Large intestine (tissue), 3 donors: Measurements from ENCODE around the gene MYH14. TPM values are rescaled to one million over a fixed set of nuclear protein-coding genes. Genes with fewer than 3 reads are reported as not detected.
"Not testable (repeated sequence)": the region's sequence is repeated elsewhere in the genome, so short reads cannot be mapped to it uniquely, and the experiment has no call there.

ENCODE experiments used
- DNase-seq, 2 donors: peaks; one replicate each; pipeline versions ENCODE4 v3.0.0 to v3.0.0-alpha.2; 2013
- H3K27ac ChIP-seq: one replicate; pipeline ENCODE4 v1.5.1; 2013; ENCODE audit warnings: low read length
- H3K27me3 ChIP-seq: 2 replicates; pipeline ENCODE4 v1.6.1; 2013; ENCODE audit warnings: low read length; ENCODE audit not compliant: control insufficient read depth, insufficient read depth
- H3K36me3 ChIP-seq: 2 replicates; pipeline ENCODE4 v1.6.1; 2013; ENCODE audit warnings: low read length; ENCODE audit not compliant: control insufficient read depth, insufficient read depth
- H3K4me1 ChIP-seq: one replicate; pipeline ENCODE4 v1.6.1; 2013; ENCODE audit warnings: low read length; ENCODE audit not compliant: control insufficient read depth, insufficient read depth
- H3K4me3 ChIP-seq: one replicate; pipeline ENCODE4 v1.5.1; 2013; ENCODE audit warnings: low read length
- H3K9me3 ChIP-seq: one replicate; pipeline ENCODE4 v1.6.1; 2013; ENCODE audit warnings: mild to moderate bottlenecking, low read depth, low read length, moderate library complexity; ENCODE audit not compliant: control insufficient read depth
- WGBS: methylation state at CpG from one replicate; pipeline ENCODE4 v1.1.5; 2013; ENCODE audit warnings: low lambda C conversion rate; ENCODE audit not compliant: insufficient coverage; 5-methylcytosine and 5-hydroxymethylcytosine counted together
- polyA plus RNA-seq: library from polyadenylated mRNA; unstranded; fragments of 120-200 nt; gene quantifications from one replicate; pipeline ENCODE4 v1.2.1, GENCODE V29; 2013

Gene MYH14
- polyA plus RNA-seq, 1 donor, result 221 TPM

- WGBS, result 100% methylated on average over 1 of the region's 3 CpGs
- H3K27ac ChIP-seq, result no peak overlapping the region
- no peaks in the 10 kb centered on the region for H3K36me3 ChIP-seq
- H3K27me3 ChIP-seq, result no peaks in the 10 kb centered on the region
- no peak overlapping the region for H3K4me3 ChIP-seq
- DNase-seq, result no peak
- peaks cover 7% of the 10 kb centered on the region for H3K9me3 ChIP-seq
- no peaks in the 10 kb centered on the region for H3K4me1 ChIP-seq
These were observed 137.7 kb downstream of the MYH14 start for GRCh38 chr19:50341091-50341564.

- Histone ChIP-seq H3K27ac (no peak overlapping the region), H3K9me3 (peaks cover 7% of the 10 kb centered on the region), H3K4me3 (no peak overlapping the region), H3K4me1 (peaks cover 3% of the 10 kb centered on the region), H3K36me3 (no peaks in the 10 kb centered on the region), H3K27me3 (no peaks in the 10 kb centered on the region)
- DNase-seq, result no peak
- 100% methylated on average over 2 of the region's 8 CpGs for WGBS
These were observed 141.4 kb downstream of the MYH14 start for GRCh38 chr19:50344661-50345318.

DNA sequence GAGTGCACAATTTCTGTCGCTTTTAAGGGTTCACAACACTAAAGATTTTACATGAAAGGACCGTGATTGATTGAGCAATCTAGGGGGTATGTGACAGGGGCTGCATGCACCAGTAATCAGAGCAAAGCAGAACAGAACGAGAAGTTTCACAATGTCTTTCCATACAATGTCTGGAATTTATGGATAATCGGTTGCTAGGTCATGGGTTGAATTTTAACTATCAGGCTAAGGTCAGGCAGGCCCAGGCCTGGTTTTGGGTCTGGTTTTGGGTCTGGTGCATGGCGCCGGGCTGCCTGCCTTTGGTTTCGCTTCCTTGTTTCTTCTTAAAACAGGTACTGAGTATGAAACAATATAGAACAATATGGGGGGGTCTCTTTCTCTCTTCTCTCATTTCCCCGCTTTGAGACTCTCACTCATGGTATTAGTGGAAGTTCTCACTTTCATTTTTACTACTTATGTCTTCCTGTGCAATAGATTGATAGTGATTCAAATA, 143.7 kb downstream of the MYH14 start:
- not testable (repeated sequence) for H3K4me1 ChIP-seq, H3K27ac ChIP-seq, H3K36me3 ChIP-seq, H3K4me3 ChIP-seq, DNase-seq, H3K9me3 ChIP-seq, H3K27me3 ChIP-seq
- WGBS, result no CpG with 5 or more reads among the region's 8 CpGs

GRCh38 chr19:50349277-50350057, 146.0 kb downstream of the MYH14 start:
- WGBS, result 0% methylated on average over 1 of the region's 22 CpGs
- H3K9me3 ChIP-seq, result peaks cover 5% of the 10 kb centered on the region
- H3K27me3 ChIP-seq, result no peaks in the 10 kb centered on the region
- DNase-seq, result no peak
- H3K4me3 ChIP-seq, result no peak overlapping the region
- H3K27ac ChIP-seq, result no peak overlapping the region
- H3K4me1 ChIP-seq, result peaks cover 3% of the 10 kb centered on the region
- no peaks in the 10 kb centered on the region for H3K36me3 ChIP-seq

DNA sequence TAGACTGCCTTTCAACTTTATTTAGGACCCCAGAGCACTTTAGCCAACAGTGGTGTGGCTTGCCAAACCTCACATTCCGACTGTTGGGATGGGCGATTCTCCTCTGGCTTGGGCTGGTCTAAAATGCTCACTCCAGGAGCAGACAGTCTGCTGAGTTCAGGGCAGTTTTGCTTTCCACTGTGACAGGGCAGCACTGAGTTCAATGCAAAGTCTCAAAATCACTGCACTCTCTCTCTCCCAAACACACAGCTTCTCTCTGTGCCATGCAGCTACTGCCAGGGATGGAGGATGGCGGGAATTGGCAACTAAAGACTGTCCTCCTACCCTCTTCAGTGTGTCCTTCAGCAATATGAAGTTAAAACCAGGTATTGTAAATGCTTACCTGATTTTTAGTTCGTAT, 148.8 kb downstream of the MYH14 start:
- Histone ChIP-seq H3K27me3 (peaks cover 1% of the 10 kb centered on the region), H3K36me3 (no peaks in the 10 kb centered on the region), H3K9me3 (no peaks in the 10 kb centered on the region), H3K4me1 (peaks cover 3% of the 10 kb centered on the region), H3K4me3 (no peak overlapping the region), H3K27ac (no peak overlapping the region)
- no peak for DNase-seq
- no CpG with 5 or more reads among the region's 4 CpGs for WGBS

DNA sequence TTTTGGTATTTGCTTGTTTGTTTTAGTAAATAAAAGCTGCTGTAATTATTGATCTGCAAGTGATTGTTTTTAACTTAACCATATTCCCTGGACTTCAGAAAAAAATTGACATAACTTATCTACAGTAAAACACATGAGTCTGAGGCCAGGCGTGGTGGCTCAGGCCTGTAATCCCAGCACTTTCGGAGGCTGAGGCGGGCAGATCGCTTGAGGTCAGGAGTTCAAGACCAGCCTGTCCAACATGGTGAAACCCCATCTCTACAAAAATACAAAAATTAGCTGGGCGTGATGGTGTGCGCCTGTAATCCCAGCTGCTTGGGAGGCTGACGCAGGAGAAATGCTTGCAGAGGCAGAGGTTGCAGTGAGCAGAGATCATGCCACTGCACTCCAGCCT, 150.1 kb downstream of the MYH14 start:
- not testable (repeated sequence) for H3K27ac ChIP-seq, H3K36me3 ChIP-seq, H3K9me3 ChIP-seq, H3K27me3 ChIP-seq, H3K4me1 ChIP-seq, H3K4me3 ChIP-seq, DNase-seq
- 80% methylated on average over 1 of the region's 7 CpGs for WGBS

DNA sequence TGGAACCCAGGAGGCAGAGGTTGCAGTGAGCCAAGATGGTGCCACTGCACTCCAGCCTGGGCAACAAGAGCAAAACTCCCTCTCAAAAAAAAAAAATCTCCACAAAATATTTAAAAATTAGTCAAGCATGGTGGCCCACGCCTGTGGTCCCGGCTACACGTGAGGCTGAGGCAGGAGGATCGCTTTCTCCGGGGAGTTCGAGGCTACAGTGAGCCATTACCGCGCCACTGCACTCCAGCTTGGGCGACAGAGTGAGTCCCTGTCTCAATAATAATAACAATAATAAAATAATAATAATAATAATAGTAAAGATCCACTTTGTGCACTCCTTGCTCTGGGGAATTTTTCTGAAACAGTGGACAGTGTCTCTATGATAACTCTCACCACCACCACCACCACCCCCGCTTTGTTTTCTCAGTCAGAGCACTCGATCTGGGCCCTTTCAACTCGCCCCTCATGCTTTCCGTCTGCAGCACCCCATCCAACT, 153.3 kb downstream of the MYH14 start:
- no peaks in the 10 kb centered on the region for H3K4me1 ChIP-seq
- no peaks in the 10 kb centered on the region for H3K36me3 ChIP-seq
- peaks cover 4% of the 10 kb centered on the region for H3K9me3 ChIP-seq
- H3K27me3 ChIP-seq, result peaks cover 4% of the 10 kb centered on the region
- no peak for DNase-seq
- H3K4me3 ChIP-seq, result no peak overlapping the region
- WGBS, result no CpG with 5 or more reads among the region's 13 CpGs
- no peak overlapping the region for H3K27ac ChIP-seq

DNA sequence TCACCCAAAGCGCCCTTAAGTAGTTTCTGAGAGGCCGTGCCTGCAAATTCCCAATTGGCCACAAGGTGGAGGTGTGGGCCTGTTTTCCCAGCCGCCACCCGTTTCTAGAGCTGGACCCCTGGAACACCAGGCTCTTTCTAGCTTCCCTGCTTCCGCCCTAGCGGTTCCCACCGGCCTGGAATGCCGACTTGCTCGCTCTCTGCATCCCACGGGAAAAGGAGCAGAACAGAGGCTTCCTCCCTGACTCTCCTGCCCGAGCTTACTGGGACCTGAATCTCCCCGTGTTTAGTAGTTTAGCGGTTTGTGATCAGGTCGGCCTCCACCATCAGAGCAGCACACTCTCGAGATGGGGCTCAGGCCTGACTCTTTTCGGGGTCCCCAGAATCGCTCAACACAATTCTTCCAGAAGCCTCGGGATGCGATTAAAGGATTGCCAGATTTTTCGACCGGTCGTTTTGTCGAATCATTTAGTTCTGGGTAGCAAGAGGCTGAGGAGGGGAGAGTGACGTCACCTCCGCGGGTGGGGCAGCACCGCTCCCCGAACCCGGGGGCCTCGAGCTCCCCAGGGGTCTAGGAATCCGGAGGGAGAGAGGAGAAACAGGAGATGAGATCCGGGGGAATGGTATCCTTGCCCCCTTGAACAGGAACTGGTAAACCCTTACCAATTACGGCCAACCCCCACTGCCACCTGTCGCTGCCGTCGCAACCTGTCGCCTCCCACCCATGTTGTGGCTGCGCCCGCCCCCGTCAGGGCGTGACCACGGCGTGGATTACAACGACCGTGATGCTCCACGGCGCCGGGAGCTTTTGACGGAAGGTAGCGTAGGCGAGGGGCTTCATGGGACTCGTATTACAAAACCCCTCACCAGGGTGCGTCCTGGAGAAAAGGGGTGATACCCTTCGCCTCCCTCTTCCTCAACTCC, 154.0 kb downstream of the MYH14 start:
- Histone ChIP-seq H3K36me3 (no peaks in the 10 kb centered on the region), H3K4me1 (no peaks in the 10 kb centered on the region), H3K27ac (peak overlapping the region; percentile 64), H3K27me3 (peaks cover 4% of the 10 kb centered on the region), H3K9me3 (peaks cover 4% of the 10 kb centered on the region), H3K4me3 (peak overlapping the region; percentile 44)
- WGBS, result no CpG with 5 or more reads among the region's 54 CpGs
- DNase-seq, result peak in 1 of 2 donors; percentile 67

GRCh38 chr19:50358483-50359327, 155.3 kb downstream of the MYH14 start:
- peaks cover 4% of the 10 kb centered on the region for H3K9me3 ChIP-seq
- no peaks in the 10 kb centered on the region for H3K36me3 ChIP-seq
- WGBS, result no CpG with 5 or more reads among the region's 54 CpGs
- no peaks in the 10 kb centered on the region for H3K4me1 ChIP-seq
- peak overlapping the region; percentile 44 for H3K4me3 ChIP-seq
- peak; percentile 41 to 44 for DNase-seq
- H3K27me3 ChIP-seq, result peaks cover 4% of the 10 kb centered on the region
- H3K27ac ChIP-seq, result no peak overlapping the region
